ENCODE results near the gene PRKCZ.
A peak's percentile ranks its signal among the peaks of the same experiment; 100 is the strongest.
"Not testable (repeated sequence)": the region's sequence is repeated elsewhere in the genome, so short reads cannot be mapped to it uniquely, and the experiment has no call there.

Gene PRKCZ

GRCh38 chr1:2137257-2138121 lies 87.3 kb downstream of the PRKCZ start:
- DNase-seq = no peak

GRCh38 chr1:2139156-2139555 lies 88.9 kb downstream of the PRKCZ start:
- DNase-seq = not testable (repeated sequence)

GRCh38 chr1:2141025-2141424 lies 90.8 kb downstream of the PRKCZ start:
- DNase-seq = no peak

GRCh38 chr1:2143814-2144500 lies 93.7 kb downstream of the PRKCZ start:
- DNase-seq = no peak

GRCh38 chr1:2144501-2145090 lies 94.4 kb downstream of the PRKCZ start:
- DNase-seq = no peak

GRCh38 chr1:2145946-2146835 lies 96.0 kb downstream of the PRKCZ start:
- DNase-seq = no peak

GRCh38 chr1:2146836-2147517 lies 96.8 kb downstream of the PRKCZ start:
- DNase-seq = no peak

- not testable (repeated sequence) for DNase-seq
Measured at GRCh38 chr1:2147869-2148268, 97.7 kb downstream of the PRKCZ start.

- DNase-seq = peak; percentile 18
Measured at GRCh38 chr1:2148691-2149090, 98.5 kb downstream of the PRKCZ start.

- no peak for DNase-seq
Measured at GRCh38 chr1:2150801-2151200, 100.6 kb downstream of the PRKCZ start.

GRCh38 chr1:2151252-2151651 lies 101.0 kb downstream of the PRKCZ start:
- DNase-seq = no peak

GRCh38 chr1:2151911-2152310 lies 101.7 kb downstream of the PRKCZ start:
- no peak for DNase-seq

GRCh38 chr1:2152954-2153353 lies 102.7 kb downstream of the PRKCZ start:
- DNase-seq = peak; percentile 37

GRCh38 chr1:2154022-2154421 lies 103.8 kb downstream of the PRKCZ start:
- no peak for DNase-seq

GRCh38 chr1:2155147-2155598 lies 105.0 kb downstream of the PRKCZ start:
- no peak for DNase-seq

- DNase-seq = no peak
Measured at GRCh38 chr1:2155788-2156187, 105.6 kb downstream of the PRKCZ start.

- no peak for DNase-seq
Measured at GRCh38 chr1:2156866-2157265, 106.7 kb downstream of the PRKCZ start.

- DNase-seq = no peak
Measured at GRCh38 chr1:2157856-2158255, 107.6 kb downstream of the PRKCZ start.

GRCh38 chr1:2158272-2158671 lies 108.1 kb downstream of the PRKCZ start:
- no peak for DNase-seq

- DNase-seq = no peak
Measured at GRCh38 chr1:2159124-2159523, 108.9 kb downstream of the PRKCZ start.

- DNase-seq = no peak
Measured at GRCh38 chr1:2160451-2161300, 110.5 kb downstream of the PRKCZ start.

Data from stimulated activated CD4-positive, alpha-beta T cell treated with anti-CD3 and anti-CD28 coated beads, Interleukin-4, amount 100 ng/mL, for 1 hour (primary cell).